H1 (cell line): ENCODE results near the gene TPRX1. TPM values are rescaled to one million over a fixed set of nuclear protein-coding genes. Genes with fewer than 3 reads are reported as not detected.

ENCODE experiments used
- CTCF ChIA-PET: fragments of 300-600 bp; sonication (Branson Sonifier 250); formaldehyde crosslinking; loops from one replicate; lab custom pipeline; 2021; ENCODE audit not compliant: partially characterized antibody; lab: Charles Lee
- POLR2A ChIA-PET: fragments of 300-600 bp; sonication (Branson Sonifier 250); formaldehyde crosslinking; loops from one replicate; lab custom pipeline; 2021; ENCODE audit warnings: inconsistent platforms; ENCODE audit not compliant: partially characterized antibody; lab: Charles Lee
- DNase-seq, 2 experiments: peaks; one replicate each; pipeline versions ENCODE4 v3.0.0 to v3.0.0-alpha.2; 2010 to 2022; ENCODE audit warnings: low spot score in 2 of 2, low read depth in 1 of 2, mixed read lengths in 1 of 2
- FAIRE-seq: peaks from 2 replicates; lab custom pipeline; 2011; peaks lifted over from hg19 to GRCh38; lab: Jason Lieb, UNC
- H2AFZ ChIP-seq: 2 replicates; pipeline ENCODE4 v1.8.1; 2012; ENCODE audit warnings: low read length, inconsistent platforms
- H2AK5ac ChIP-seq: 2 replicates; pipeline ENCODE4 v1.6.1; 2013; ENCODE audit warnings: low read depth, low read length
- H2BK120ac ChIP-seq: replicated peaks from 2 replicates; pipeline ENCODE3; 2013; ENCODE audit warnings: low read depth, low read length, inconsistent platforms
- H2BK12ac ChIP-seq: 2 replicates; pipeline ENCODE4 v1.6.1; 2013; ENCODE audit warnings: low read depth, low read length
- H2BK15ac ChIP-seq: 2 replicates; pipeline ENCODE4 v1.6.1; 2013; ENCODE audit warnings: low read length
- H2BK20ac ChIP-seq: 2 replicates; pipeline ENCODE4 v1.6.1; 2013; ENCODE audit warnings: low read length
- H2BK5ac ChIP-seq: 2 replicates; pipeline ENCODE4 v1.6.1; 2013; ENCODE audit warnings: low read depth, low read length
- H3K14ac ChIP-seq: 2 replicates; pipeline ENCODE4 v1.6.1; 2013; ENCODE audit warnings: inconsistent platforms; ENCODE audit not compliant: insufficient read length
- H3K18ac ChIP-seq: 2 replicates; pipeline ENCODE4 v1.6.1; 2013; ENCODE audit warnings: low read length; ENCODE audit errors: extremely low read depth
- H3K23ac ChIP-seq: 2 replicates; pipeline ENCODE4 v1.6.1; 2013; ENCODE audit warnings: inconsistent platforms; ENCODE audit not compliant: insufficient read length
- H3K23me2 ChIP-seq: 2 replicates; pipeline ENCODE4 v1.6.1; 2013; ENCODE audit warnings: low read depth, low read length
- H3K27ac ChIP-seq: 2 replicates; pipeline ENCODE4 v1.6.1; 2011; ENCODE audit warnings: low read depth, low read length, inconsistent platforms
- H3K27me3 ChIP-seq, 4 experiments: replicated peaks in 1 of 4; 1 replicate in 1 of 4; 2 replicates in 3 of 4; pipeline versions ENCODE4 v1.6.1 to v1.8.1; 2011 to 2013; ENCODE audit warnings: low read length in 3 of 4, mild to moderate bottlenecking in 3 of 4, inconsistent platforms in 2 of 4, mixed read lengths in 2 of 4, moderate library complexity in 1 of 4; ENCODE audit not compliant: control insufficient read depth in 3 of 4, insufficient read depth in 3 of 4; ENCODE audit errors: extremely low read depth in 1 of 4
- H3K36me3 ChIP-seq, 4 experiments: 2 replicates each; pipeline versions ENCODE4 v1.6.1 to v1.8.1; 2011 to 2013; ENCODE audit warnings: mild to moderate bottlenecking in 4 of 4, low read length in 3 of 4, moderate library complexity in 2 of 4, control low read depth in 1 of 4, inconsistent platforms in 1 of 4; ENCODE audit not compliant: insufficient read depth in 4 of 4, control insufficient read depth in 2 of 4
- H3K4ac ChIP-seq: replicated peaks from 2 replicates; pipeline ENCODE3; 2013; ENCODE audit warnings: low read length, low read depth, mixed read lengths, inconsistent platforms; ENCODE audit not compliant: insufficient read length
- H3K4me1 ChIP-seq, 4 experiments: replicated peaks in 1 of 4; 1 replicate in 1 of 4; 2 replicates in 3 of 4; pipeline versions ENCODE4 v1.6.1 to v1.8.1; 2011 to 2013; ENCODE audit warnings: low read length in 3 of 4, inconsistent platforms in 2 of 4, mixed read lengths in 1 of 4; ENCODE audit not compliant: insufficient read depth in 4 of 4, control insufficient read depth in 3 of 4
- H3K4me2 ChIP-seq, 2 experiments: 2 replicates each; pipeline versions ENCODE4 v1.6.1 to v1.8.1; 2011 to 2013; ENCODE audit warnings: low read depth in 2 of 2, low read length in 2 of 2, control low read depth in 1 of 2, inconsistent platforms in 1 of 2, mild to moderate bottlenecking in 1 of 2; ENCODE audit not compliant: insufficient read depth in 1 of 2
- H3K4me3 ChIP-seq, 4 experiments: fragments of 200-600, 300-600 bp in 1 of 4; sonication (generic), shearing (Covaris generic), sonication (Bioruptor Twin) in 1 of 4; 2 replicates each; pipeline versions ENCODE4 v1.5.1 to v1.8.1; 2011 to 2016; ENCODE audit warnings: low read length in 4 of 4, low read depth in 3 of 4, control low read depth in 2 of 4, inconsistent platforms in 2 of 4, mild to moderate bottlenecking in 2 of 4, mixed read lengths in 1 of 4, moderate library complexity in 1 of 4; ENCODE audit not compliant: insufficient read depth in 2 of 4; ENCODE audit errors: extremely low read depth in 1 of 4
- H3K56ac ChIP-seq: replicated peaks from 2 replicates; pipeline ENCODE3; 2013; ENCODE audit warnings: low read depth, mild to moderate bottlenecking, mixed read lengths, low read length, inconsistent platforms; ENCODE audit not compliant: insufficient read length
- H3K79me1 ChIP-seq: 2 replicates; pipeline ENCODE4 v1.6.1; 2013; ENCODE audit warnings: low read depth, low read length, control low read depth
- H3K79me2 ChIP-seq, 2 experiments: 2 replicates each; pipeline versions ENCODE4 v1.6.1 to v1.8.1; 2012 to 2013; ENCODE audit warnings: low read length in 2 of 2, mild to moderate bottlenecking in 2 of 2, inconsistent platforms in 1 of 2; ENCODE audit not compliant: insufficient read depth in 2 of 2, control insufficient read depth in 1 of 2
- H3K9ac ChIP-seq, 4 experiments: replicated peaks in 1 of 4; 1 replicate in 1 of 4; 2 replicates in 3 of 4; pipeline versions ENCODE4 v1.6.1 to v1.8.1; 2011 to 2013; ENCODE audit warnings: low read depth in 3 of 4, low read length in 3 of 4, control low read depth in 2 of 4, mild to moderate bottlenecking in 2 of 4, moderate library complexity in 2 of 4, inconsistent platforms in 1 of 4; ENCODE audit errors: extremely low read depth in 1 of 4
- H3K9me3 ChIP-seq, 2 experiments: 2 replicates each; pipeline versions ENCODE4 v1.6.1 to v1.8.1; 2012 to 2013; ENCODE audit warnings: mild to moderate bottlenecking in 2 of 2, moderate library complexity in 2 of 2, control low read depth in 1 of 2, inconsistent platforms in 1 of 2, low read depth in 1 of 2, low read length in 1 of 2, mixed read lengths in 1 of 2; ENCODE audit not compliant: insufficient read depth in 2 of 2
- H4K20me1 ChIP-seq, 2 experiments: replicated peaks in 1 of 2; 2 replicates each; pipeline versions ENCODE3 to v1.8.1; 2011 to 2013; ENCODE audit warnings: inconsistent platforms in 2 of 2, low read length in 2 of 2, mild to moderate bottlenecking in 1 of 2; ENCODE audit not compliant: insufficient read depth in 2 of 2, control insufficient read depth in 1 of 2
- H4K5ac ChIP-seq: 2 replicates; pipeline ENCODE4 v1.6.1; 2013; ENCODE audit warnings: low read length, low read depth, mixed read lengths, inconsistent platforms; ENCODE audit not compliant: insufficient read length
- H4K8ac ChIP-seq: 2 replicates; pipeline ENCODE4 v1.8.0; 2013; ENCODE audit warnings: mild to moderate bottlenecking, moderate library complexity, low read length, inconsistent platforms; ENCODE audit not compliant: insufficient read depth; ENCODE audit errors: extremely low read depth
- H4K91ac ChIP-seq: replicated peaks from 2 replicates; pipeline ENCODE3; 2013; ENCODE audit warnings: low read length, mixed read lengths, inconsistent platforms; ENCODE audit not compliant: insufficient read length
- EP300 ChIP-seq, 2 experiments: IDR thresholded peaks; 1 replicate in 1 of 2; 2 replicates in 1 of 2; pipeline ENCODE4 v1.6.1; 2011 to 2012; ENCODE audit warnings: low read depth in 2 of 2, low read length in 2 of 2, mild to moderate bottlenecking in 2 of 2, borderline replicate concordance in 1 of 2, inconsistent platforms in 1 of 2, moderate library complexity in 1 of 2
- MAX ChIP-seq: IDR thresholded peaks from 2 replicates; pipeline ENCODE4 v1.6.1; 2012; ENCODE audit warnings: inconsistent platforms
- SUZ12 ChIP-seq: fragments of 200-600 bp; sonication (generic); IDR thresholded peaks from 2 replicates; pipeline ENCODE4 v1.6.1; 2012; ENCODE audit warnings: mild to moderate bottlenecking, inconsistent platforms, low read length, moderate library complexity, mixed read lengths
- TAF1 ChIP-seq: IDR thresholded peaks from 2 replicates; pipeline ENCODE4 v1.6.1; 2011; ENCODE audit warnings: mild to moderate bottlenecking, low read depth, low read length
- WGBS, 2 experiments: shearing (Covaris generic) in 1 of 2; methylation state at CpG; one replicate each; pipeline versions ENCODE4 v1.1.6 to v1.1.7; 2013 to 2015; ENCODE audit warnings: low lambda C conversion rate in 2 of 2, mixed read lengths in 2 of 2, inconsistent platforms in 1 of 2, low coverage in 1 of 2, missing lambda C conversion rate in 1 of 2; ENCODE audit not compliant: insufficient replicate concordance in 2 of 2, insufficient coverage in 1 of 2, insufficient read length in 1 of 2; ENCODE audit errors: extremely low coverage in 1 of 2, missing lambda C conversion rate in 1 of 2; 5-methylcytosine and 5-hydroxymethylcytosine counted together
- polyA plus RNA-seq, 7 experiments: library from polyadenylated mRNA; depleted of rRNA in 3 of 7; stranded (reverse) in 5 of 7; unstranded in 2 of 7; fragments of >200 nt in 5 of 7; fragments of 200-250 nt in 2 of 7; gene quantifications; 1 replicate in 5 of 7; 2 replicates in 1 of 7; 4 replicates in 1 of 7; pipeline versions ENCODE4 v1.2.1 to v1.2.3, GENCODE V29; 2011 to 2013; ENCODE audit warnings: missing spikeins in 2 of 7, mixed read lengths in 2 of 7
- total RNA-seq: library from RNA; stranded (reverse); fragmentation: NEBNext Ultra II Directional; extraction: Animal tissue kit (Norgen Biotek cat#: 25700); gene quantifications from 2 replicates; pipeline ENCODE4 v1.2.1, GENCODE V29; 2021

Gene TPRX1
- total and polyA plus RNA-seq, 2 of the 8 experiments (the other 6 are each of a cell fraction or from before 2014, with no cell fraction given): 0.03 TPM; not detected in 1

GRCh38 chr19:47761566-47761965 lies 42.8 kb downstream of the TPRX1 start:
- no peak overlapping the region for H2AFZ ChIP-seq
- no peak overlapping the region for H3K9ac ChIP-seq
- H3K23me2 ChIP-seq: no peaks in the 10 kb centered on the region
- no peaks in the 10 kb centered on the region; the same call in 1 of the 2 replicates for H3K79me1 ChIP-seq
- no peak overlapping the region for H2BK12ac ChIP-seq
- H3K23ac ChIP-seq: no peak overlapping the region
- no peaks in the 10 kb centered on the region for H3K79me2 ChIP-seq
- POLR2A ChIA-PET: interaction anchor here (0.6 to 11.0 kb wide), 2 partner anchors 14 to 18 kb away, joined by 4 to 204 read pairs; partner anchors contain the start of gene NOP53
- peaks cover 0 to 6% (median 3%) of the 10 kb centered on the region in 4 experiments; a peak in 5 of 7 replicates for H3K4me1 ChIP-seq
- H3K4ac ChIP-seq: no peak overlapping the region
- 63% methylated on average over 4 of the region's 5 CpGs; no CpG with 5 or more reads in 1 of the 2 experiments for WGBS, 2 experiments
- no peak overlapping the region for H4K91ac ChIP-seq
- H3K27me3 ChIP-seq: no peaks in the 10 kb centered on the region
- H2BK15ac ChIP-seq: no peak overlapping the region
- peaks cover under 1 to 29% (median 20%) of the 10 kb centered on the region in 4 experiments; a peak in 6 of 8 replicates for H3K36me3 ChIP-seq
- FAIRE-seq: no peak
- H4K20me1 ChIP-seq: peaks cover 2 to 4% of the 10 kb centered on the region in 2 experiments
- H3K56ac ChIP-seq: no peak overlapping the region
- no peak overlapping the region for H3K4me2 ChIP-seq
- no peak overlapping the region for H3K14ac ChIP-seq
- H2BK120ac ChIP-seq: no peak overlapping the region
- H4K5ac ChIP-seq: no peak overlapping the region
- no peak overlapping the region for H2BK20ac ChIP-seq
- no peak overlapping the region for H2AK5ac ChIP-seq
- H3K4me3 ChIP-seq: no peak overlapping the region
- CTCF ChIA-PET: interaction anchor here (1.0 to 1.6 kb wide), 2 partner anchors 28 to 33 kb away, joined by 4 to 6 read pairs; no protein-coding TSS in a partner anchor
- no peak overlapping the region for H3K27ac ChIP-seq
- no peaks in the 10 kb centered on the region for H3K9me3 ChIP-seq
- no peak overlapping the region for H3K18ac ChIP-seq
- no peak overlapping the region for H4K8ac ChIP-seq
- no peak for DNase-seq
- H2BK5ac ChIP-seq: no peak overlapping the region
- TF ChIP-seq EP300 (IDR thresholded peaks at IDR 0.05; ENCODE audit: borderline replicate concordance in 1 of 2, low read depth in 2 of 2, low read length in 2 of 2) (no peak), TAF1 (no peak), SUZ12 (no peak), MAX (no peak)
